OCI-LY7 (cell line): ENCODE measurements around the gene TTC39A. TPM values are rescaled to one million over a fixed set of nuclear protein-coding genes. Genes with fewer than 3 reads are reported as not detected.

ENCODE experiments used
- BruUV-seq: library from RNA; stranded (reverse); fragments of 400-500 nt; replicated peaks from 2 replicates; lab custom pipeline; 2021; lab: Mats Ljungman, UMichigan
- CTCF ChIA-PET: fragments of 300-600 bp; sonication (Branson Sonifier 250); formaldehyde crosslinking; loops from one replicate; lab custom pipeline; 2022; ENCODE audit warnings: antibody characterized with exemption; ENCODE audit not compliant: unreplicated experiment; lab: Charles Lee
- POLR2A ChIA-PET: fragments of 300-600 bp; sonication (Branson Sonifier 250); formaldehyde crosslinking; loops from one replicate; lab custom pipeline; 2022; ENCODE audit warnings: antibody characterized with exemption; lab: Charles Lee
- DNase-seq: peaks from one replicate; pipeline ENCODE4 v3.0.0-alpha.2; 2015; ENCODE audit warnings: low spot score
- H2AFZ ChIP-seq: fragments of 200-600 bp; sonication (generic), shearing (Covaris generic); 2 replicates; pipeline ENCODE4 v1.6.1; 2014; ENCODE audit warnings: mild to moderate bottlenecking, antibody characterized with exemption, low read length, moderate library complexity
- H3K27ac ChIP-seq: fragments of 200-600 bp; sonication (generic); 2 replicates; pipeline ENCODE4 v1.5.1; 2014; ENCODE audit warnings: mixed run types, low read depth, mild to moderate bottlenecking, moderate library complexity, low read length, inconsistent platforms; ENCODE audit not compliant: poor library complexity, severe bottlenecking
- H3K36me3 ChIP-seq: fragments of 200-600 bp; sonication (generic); 2 replicates; pipeline ENCODE4 v1.6.1; 2014; ENCODE audit warnings: mild to moderate bottlenecking, antibody characterized with exemption, low read length, moderate library complexity, mixed read lengths; ENCODE audit not compliant: insufficient read depth
- H3K4me1 ChIP-seq: fragments of 200-600 bp; sonication (generic); 2 replicates; pipeline ENCODE4 v1.5.1; 2014; ENCODE audit warnings: mild to moderate bottlenecking, low read length; ENCODE audit not compliant: insufficient read depth, poor library complexity, severe bottlenecking
- H3K4me2 ChIP-seq: fragments of 200-600 bp; sonication (generic); 2 replicates; pipeline ENCODE4 v1.6.1; 2014; ENCODE audit warnings: mild to moderate bottlenecking, low read length
- H3K4me3 ChIP-seq: fragments of 200-600 bp; sonication (generic); 2 replicates; pipeline ENCODE4 v1.5.1; 2014; ENCODE audit warnings: mild to moderate bottlenecking, low read depth, low read length; ENCODE audit not compliant: poor library complexity, severe bottlenecking
- H3K79me2 ChIP-seq: fragments of 200-600 bp; sonication (generic); 2 replicates; pipeline ENCODE4 v1.6.1; 2016; ENCODE audit warnings: low read depth, mild to moderate bottlenecking, low read length, moderate library complexity, mixed read lengths; ENCODE audit not compliant: insufficient read depth
- H3K9me2 ChIP-seq: fragments of 200-600 bp; sonication (generic); 2 replicates; pipeline ENCODE4 v1.6.1; 2016; ENCODE audit warnings: mild to moderate bottlenecking, low read length, mixed read lengths; ENCODE audit not compliant: insufficient read depth
- H3K9me3 ChIP-seq: fragments of 200-600 bp; sonication (generic); 2 replicates; pipeline ENCODE4 v1.6.1; 2014; ENCODE audit warnings: mild to moderate bottlenecking, mixed run types, low read length, mixed read lengths
- H4K20me1 ChIP-seq: fragments of 200-600 bp; sonication (generic); 2 replicates; pipeline ENCODE4 v1.6.1; 2014; ENCODE audit warnings: mild to moderate bottlenecking, antibody characterized with exemption, low read length, moderate library complexity, mixed read lengths; ENCODE audit not compliant: insufficient read depth
- EZH2phosphoT487 ChIP-seq: fragments of 200-600 bp; sonication (generic); IDR thresholded peaks from 2 replicates; pipeline ENCODE4 v1.6.1; 2018; ENCODE audit warnings: low read depth, borderline replicate concordance, mild to moderate bottlenecking, mixed run types, antibody characterized with exemption, low read length, moderate library complexity, mixed read lengths
- intact Hi-C: fragments of 100-400 bp; cut with micrococcal nuclease; formaldehyde crosslinking; loops from one replicate; pipeline ENCODE4 v1.10.0; 2022; ENCODE audit not compliant: unreplicated experiment
- total RNA-seq, 2 experiments: library from RNA; depleted of rRNA in 1 of 2; stranded (reverse); fragments of >200 nt in 1 of 2; shearing (Covaris generic) in 1 of 2; gene quantifications; 2 replicates each; pipeline ENCODE4 v1.2.3, GENCODE V29; 2014 to 2022
- TF ChIP-seq, protein P1 (sequence below): fragments of 200-600 bp; sonication (generic); conservative IDR thresholded peaks from 2 replicates; pipeline ENCODE4 v1.5.1; 2014; ENCODE audit warnings: mild to moderate bottlenecking, antibody characterized with exemption, low read length, moderate library complexity, mixed read lengths

Gene TTC39A
- total RNA-seq, 2 experiments from 2014 or later: not detected

DNA sequence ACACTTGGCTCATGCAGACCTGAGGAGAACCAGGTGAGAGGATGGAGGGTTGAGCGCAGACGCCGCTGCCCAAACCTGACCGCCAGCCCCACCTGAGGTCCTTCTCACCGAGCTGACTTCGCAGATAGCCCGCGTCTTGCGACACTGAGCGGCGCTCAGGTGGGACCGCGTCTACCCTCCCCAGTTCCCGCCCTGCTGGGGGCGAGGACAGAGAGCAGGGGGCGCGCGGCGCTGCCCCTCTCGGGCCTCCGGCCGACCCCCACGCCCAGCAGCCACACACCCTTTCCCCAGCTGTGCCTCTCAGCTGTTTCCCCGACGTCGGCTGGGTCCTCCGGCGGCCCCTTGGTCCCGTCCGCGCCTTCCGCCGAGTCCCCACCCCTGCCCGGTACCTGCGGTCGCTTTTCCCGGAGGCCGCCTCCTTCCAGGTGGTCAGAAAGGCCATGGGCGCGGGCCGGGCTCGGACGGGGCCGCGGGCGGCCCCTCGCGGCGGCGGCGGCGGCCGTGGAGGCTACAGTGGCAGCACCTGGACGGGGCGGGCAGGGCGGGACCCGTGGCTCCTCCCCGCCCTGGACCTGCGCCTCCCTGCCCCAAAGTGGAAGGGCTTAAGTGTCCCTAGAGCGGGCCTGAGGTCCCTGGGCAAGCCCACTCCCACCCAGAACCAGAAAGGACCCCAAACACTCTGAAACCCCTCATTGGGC lies 14.4 kb upstream of the TTC39A start:
- DNase-seq: no peak
- Histone ChIP-seq H3K27ac (no peak overlapping the region), H3K4me1 (no peaks in the 10 kb centered on the region), H3K4me3 (no peak overlapping the region), H3K79me2 (no peaks in the 10 kb centered on the region), H2AFZ (no peak overlapping the region), H3K36me3 (no peaks in the 10 kb centered on the region), H4K20me1 (no peaks in the 10 kb centered on the region), H3K9me3 (no peaks in the 10 kb centered on the region), H3K9me2 (no peaks in the 10 kb centered on the region), H3K4me2 (no peak overlapping the region)
- intact Hi-C loops: loop anchor here (10.0 kb wide), 1 partner anchor 430 kb away; no protein-coding TSS in a partner anchor
- TF ChIP-seq, protein P1, sequence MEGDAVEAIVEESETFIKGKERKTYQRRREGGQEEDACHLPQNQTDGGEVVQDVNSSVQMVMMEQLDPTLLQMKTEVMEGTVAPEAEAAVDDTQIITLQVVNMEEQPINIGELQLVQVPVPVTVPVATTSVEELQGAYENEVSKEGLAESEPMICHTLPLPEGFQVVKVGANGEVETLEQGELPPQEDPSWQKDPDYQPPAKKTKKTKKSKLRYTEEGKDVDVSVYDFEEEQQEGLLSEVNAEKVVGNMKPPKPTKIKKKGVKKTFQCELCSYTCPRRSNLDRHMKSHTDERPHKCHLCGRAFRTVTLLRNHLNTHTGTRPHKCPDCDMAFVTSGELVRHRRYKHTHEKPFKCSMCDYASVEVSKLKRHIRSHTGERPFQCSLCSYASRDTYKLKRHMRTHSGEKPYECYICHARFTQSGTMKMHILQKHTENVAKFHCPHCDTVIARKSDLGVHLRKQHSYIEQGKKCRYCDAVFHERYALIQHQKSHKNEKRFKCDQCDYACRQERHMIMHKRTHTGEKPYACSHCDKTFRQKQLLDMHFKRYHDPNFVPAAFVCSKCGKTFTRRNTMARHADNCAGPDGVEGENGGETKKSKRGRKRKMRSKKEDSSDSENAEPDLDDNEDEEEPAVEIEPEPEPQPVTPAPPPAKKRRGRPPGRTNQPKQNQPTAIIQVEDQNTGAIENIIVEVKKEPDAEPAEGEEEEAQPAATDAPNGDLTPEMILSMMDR: no peak
- no peak for TF ChIP-seq EZH2phosphoT487
- no TSS peak for BruUV-seq
- ChIA-PET CTCF (no interaction called here), POLR2A (no interaction called here)

DNA sequence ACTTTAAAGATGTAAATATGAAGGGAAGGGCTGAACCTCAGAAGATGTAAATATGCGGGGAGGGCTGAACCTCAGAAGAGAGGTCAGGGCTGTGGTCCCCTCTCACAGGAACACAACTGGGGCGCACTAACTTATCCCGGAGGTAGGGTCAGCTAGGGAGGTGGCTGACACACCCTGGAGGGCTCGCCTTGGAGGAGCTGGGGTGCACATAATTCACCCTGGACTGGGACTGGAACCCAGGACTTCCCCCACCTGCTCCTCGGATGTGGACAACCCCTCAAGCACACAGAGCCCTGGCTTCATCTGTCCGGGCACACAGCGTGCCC lies 13.9 kb upstream of the TTC39A start:
- no peaks in the 10 kb centered on the region for H3K4me1 ChIP-seq
- no peak for DNase-seq
- H3K9me2 ChIP-seq: no peaks in the 10 kb centered on the region
- H3K27ac ChIP-seq: no peak overlapping the region
- H4K20me1 ChIP-seq: no peaks in the 10 kb centered on the region
- H3K4me3 ChIP-seq: no peak overlapping the region
- H3K9me3 ChIP-seq: no peaks in the 10 kb centered on the region
- H2AFZ ChIP-seq: no peak overlapping the region
- intact Hi-C loops: loop anchor here (10.0 kb wide), 1 partner anchor 431 kb away; no protein-coding TSS in a partner anchor
- no peaks in the 10 kb centered on the region for H3K36me3 ChIP-seq
- no peaks in the 10 kb centered on the region for H3K79me2 ChIP-seq
- H3K4me2 ChIP-seq: no peak overlapping the region
- TF ChIP-seq, protein P1: no peak
- no peak for TF ChIP-seq EZH2phosphoT487
- ChIA-PET POLR2A (no interaction called here), CTCF (no interaction called here)
- no TSS peak for BruUV-seq

DNA sequence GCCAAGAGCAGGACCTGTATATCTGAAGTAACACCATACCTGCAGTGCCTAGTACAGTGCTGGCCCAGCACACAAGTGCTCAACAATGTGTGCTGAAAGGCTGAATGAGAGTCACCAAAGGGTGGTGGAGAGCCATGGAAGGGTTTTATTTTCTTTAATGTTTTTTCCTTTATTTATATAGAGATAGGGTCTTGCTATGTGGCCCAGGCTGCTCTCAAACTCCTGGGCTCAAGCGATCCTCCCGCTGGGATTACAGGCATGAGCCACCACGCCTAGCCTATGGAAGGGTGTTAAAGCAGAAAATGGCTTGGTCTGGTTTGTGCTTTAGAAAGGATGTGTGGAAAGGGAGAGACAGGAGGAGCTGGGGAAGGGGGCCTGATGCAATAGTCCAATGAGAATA lies 13.3 kb upstream of the TTC39A start:
- Histone ChIP-seq H3K9me3 (no peaks in the 10 kb centered on the region), H3K9me2 (no peaks in the 10 kb centered on the region), H2AFZ (no peak overlapping the region), H3K27ac (no peak overlapping the region), H3K79me2 (no peaks in the 10 kb centered on the region), H3K4me3 (no peak overlapping the region), H3K36me3 (no peaks in the 10 kb centered on the region), H4K20me1 (no peaks in the 10 kb centered on the region), H3K4me1 (no peaks in the 10 kb centered on the region), H3K4me2 (no peak overlapping the region)
- POLR2A ChIA-PET: no interaction called here
- TF ChIP-seq, protein P1: no peak
- no peak for TF ChIP-seq EZH2phosphoT487
- BruUV-seq: no TSS peak
- intact Hi-C loops: loop anchor here (2.0 to 10.0 kb wide), 2 partner anchors 191 to 431 kb away; no protein-coding TSS in a partner anchor
- DNase-seq: no peak
- CTCF ChIA-PET: no interaction called here
